GM19397 (cell line): ENCODE results near the gene CST5.
"Not testable (repeated sequence)": the region's sequence is repeated elsewhere in the genome, so short reads cannot be mapped to it uniquely, and the experiment has no call there.

Experiments used
- ATAC-seq: cut with Tn5 transposase; IDR thresholded peaks from one replicate; pipeline ENCODE4 v1.9.1; 2021; ENCODE audit warnings: mild to moderate bottlenecking, moderate library complexity; ENCODE audit not compliant: unreplicated experiment

Gene CST5, protein sequence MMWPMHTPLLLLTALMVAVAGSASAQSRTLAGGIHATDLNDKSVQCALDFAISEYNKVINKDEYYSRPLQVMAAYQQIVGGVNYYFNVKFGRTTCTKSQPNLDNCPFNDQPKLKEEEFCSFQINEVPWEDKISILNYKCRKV

DNA sequence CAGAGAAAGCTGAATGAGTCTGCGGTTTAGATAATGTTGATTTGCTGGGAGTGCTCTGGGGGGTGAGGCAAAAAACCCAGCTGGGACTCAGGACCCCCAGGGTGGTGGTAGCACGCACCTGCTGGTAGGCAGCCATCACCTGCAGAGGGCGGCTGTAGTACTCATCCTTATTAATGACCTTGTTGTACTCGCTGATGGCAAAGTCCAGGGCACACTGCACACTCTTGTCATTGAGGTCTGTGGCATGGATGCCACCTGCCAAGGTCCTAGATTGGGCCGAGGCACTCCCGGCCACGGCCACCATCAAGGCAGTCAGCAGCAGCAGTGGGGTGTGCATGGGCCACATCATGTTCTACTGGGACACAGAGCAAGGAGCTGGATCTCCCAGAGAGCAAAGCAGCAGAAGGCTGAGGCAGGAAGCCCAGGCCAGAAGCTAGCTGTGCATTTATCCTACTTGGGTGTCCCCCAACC, at the start of gene CST5:
Gene CST5 (minus strand): TSS at position 421 of the 471 bp plus-strand sequence. CDS start 72 bp downstream, at position 349.
- no peak for ATAC-seq

DNA sequence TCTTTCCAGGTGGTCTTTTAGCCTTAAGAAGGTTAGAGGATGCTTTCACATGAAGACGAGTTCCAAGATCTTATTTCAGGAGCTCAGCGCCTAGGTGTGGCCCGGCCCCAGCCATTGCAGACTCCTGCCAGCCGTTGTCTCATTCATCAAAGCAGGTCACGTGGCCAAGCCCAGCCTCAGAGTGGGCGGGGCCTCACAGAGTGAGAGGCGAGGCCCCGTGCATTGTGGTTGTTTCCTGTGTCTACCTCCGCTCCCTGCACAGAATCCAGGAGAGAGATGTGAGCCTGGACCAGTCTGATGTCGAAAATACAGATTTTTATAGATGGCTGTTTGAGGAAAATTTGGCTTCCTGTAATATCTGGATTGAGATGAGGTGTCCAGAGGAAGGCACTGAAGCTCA, 49.2 kb upstream of the CST5 start:
- ATAC-seq, result no peak

DNA sequence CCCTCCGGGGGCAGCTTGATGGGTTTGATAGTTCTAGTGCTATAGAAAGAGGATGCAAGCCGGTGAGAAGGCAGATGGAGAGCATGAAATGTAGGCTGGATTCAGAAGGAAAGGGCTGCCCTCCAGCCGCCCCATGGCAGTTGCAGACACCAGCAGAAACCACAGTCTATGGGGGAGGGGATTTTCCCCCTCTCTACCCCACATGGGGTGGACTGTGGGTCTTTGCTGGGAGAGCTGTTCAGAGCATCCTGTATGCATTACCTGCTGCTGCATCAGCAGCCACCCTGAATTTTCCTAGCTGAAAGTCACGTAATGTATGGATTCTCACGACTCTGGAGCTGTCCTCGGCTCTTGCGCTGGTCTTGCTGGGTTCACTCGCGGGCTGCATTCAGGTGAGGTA, 48.8 kb upstream of the CST5 start:
- no peak for ATAC-seq

DNA sequence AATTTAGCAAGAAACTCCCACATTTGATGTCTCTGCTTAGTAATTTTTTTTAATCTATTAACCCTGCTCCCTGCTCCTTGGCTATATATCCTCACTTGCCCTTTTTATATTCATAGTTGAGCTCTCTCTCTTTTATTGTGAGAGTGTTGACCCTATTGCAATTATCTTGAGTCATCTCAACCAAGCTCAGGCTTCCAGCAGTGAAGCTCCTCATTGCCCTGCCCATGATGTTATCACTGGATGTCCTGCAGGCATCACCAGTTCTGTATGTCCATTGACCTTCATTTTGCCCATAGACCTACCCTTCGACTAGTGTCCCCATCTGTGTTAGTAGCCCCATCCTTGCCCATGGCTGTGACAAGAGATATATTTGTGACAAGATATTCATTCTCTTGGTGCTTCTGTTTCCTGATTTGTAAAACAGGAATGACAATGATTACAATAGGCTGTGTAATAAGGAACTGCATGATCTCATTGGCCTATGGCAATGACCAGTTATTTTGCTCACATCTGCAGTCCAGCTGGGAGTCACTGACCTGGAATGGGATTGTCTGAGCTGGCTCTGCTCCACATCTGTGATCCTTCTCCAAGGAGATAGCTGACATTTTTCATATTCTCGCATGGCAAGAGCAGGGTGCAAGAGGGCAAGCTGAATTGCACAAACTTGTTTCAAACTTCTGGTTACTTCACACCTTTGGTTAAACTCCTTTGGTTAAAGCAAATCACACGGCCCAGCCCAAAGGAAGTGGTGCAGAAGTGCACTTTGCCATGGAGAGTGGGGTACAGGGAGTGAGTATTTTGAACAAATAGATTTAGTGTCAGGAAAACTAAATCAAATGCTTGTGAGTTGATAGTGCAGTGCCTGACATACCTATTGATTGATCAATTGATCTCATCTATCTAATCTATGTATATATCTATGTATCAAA, 47.7 kb upstream of the CST5 start:
- ATAC-seq, result no peak

DNA sequence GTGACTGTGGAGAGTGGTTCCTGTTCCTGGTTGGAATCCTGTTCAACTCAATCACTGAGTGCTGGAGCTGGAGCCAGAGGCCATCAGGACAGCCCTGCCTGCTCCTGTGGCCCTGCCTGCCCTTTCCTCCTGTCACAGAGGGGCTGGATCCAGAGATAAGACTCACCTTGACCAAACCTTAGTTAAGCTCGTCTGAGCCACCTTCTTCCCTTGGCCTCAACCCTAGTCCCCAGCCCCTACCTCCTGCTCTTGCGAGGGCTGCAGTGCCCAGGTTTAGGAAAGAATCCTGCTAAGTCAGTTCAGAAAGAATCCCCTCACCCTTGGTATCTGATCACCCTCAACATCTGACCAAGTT, 47.0 kb upstream of the CST5 start:
- no peak for ATAC-seq

DNA sequence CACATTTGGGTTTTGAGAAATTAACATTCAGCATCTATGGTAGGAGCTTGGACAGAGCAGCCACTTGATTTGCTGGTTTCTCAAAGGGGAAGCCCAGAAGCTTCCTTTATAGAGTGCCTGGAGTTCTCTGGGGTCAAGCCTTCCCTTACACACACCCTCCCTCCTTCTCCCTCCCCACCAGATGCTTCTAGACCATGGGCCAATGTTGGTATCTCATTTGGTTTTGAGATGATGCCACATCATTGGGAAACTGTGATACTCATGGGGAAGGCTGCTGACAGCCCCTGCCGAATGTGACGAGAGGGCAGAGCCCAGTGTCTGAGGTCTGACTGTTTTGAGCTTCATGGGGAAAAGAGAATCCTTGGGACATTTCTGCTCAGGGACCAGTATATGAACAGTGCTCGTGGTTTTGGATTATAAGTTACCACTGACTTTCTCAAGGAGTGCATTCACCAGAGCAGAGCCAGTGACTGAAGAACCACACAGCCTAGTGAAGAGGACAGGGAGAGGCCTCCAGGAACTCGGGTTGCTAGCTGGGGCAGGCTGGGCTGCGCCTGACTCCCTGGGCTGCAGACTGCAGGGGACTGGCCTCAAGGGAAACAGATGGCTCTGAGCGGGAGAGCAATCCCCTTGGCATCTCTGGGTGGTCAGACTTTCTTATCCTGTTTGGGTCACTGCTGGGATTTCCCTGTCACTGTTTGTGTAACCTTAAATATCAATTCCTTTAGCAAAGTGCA, 46.4 kb upstream of the CST5 start:
- ATAC-seq, result no peak

DNA sequence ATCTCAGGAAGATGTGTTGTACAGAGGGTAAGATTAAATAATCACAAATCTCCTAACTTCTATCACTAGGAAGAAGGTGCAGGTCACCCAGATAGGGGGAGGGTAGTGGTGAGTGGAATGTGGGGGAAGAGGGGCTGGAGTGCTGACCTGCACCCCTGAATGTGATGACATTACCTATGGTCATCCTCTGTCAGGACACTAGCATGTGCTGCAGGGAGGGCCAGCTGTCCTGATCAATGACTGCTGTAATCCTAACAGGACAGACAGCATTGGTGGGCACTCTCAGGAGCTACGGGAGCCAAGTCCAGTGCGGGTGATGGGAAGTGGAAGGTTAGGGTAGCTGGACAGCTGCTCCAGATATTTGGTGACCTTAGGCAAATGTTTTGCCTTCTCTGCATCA, 45.2 kb upstream of the CST5 start:
- ATAC-seq, result no peak

DNA sequence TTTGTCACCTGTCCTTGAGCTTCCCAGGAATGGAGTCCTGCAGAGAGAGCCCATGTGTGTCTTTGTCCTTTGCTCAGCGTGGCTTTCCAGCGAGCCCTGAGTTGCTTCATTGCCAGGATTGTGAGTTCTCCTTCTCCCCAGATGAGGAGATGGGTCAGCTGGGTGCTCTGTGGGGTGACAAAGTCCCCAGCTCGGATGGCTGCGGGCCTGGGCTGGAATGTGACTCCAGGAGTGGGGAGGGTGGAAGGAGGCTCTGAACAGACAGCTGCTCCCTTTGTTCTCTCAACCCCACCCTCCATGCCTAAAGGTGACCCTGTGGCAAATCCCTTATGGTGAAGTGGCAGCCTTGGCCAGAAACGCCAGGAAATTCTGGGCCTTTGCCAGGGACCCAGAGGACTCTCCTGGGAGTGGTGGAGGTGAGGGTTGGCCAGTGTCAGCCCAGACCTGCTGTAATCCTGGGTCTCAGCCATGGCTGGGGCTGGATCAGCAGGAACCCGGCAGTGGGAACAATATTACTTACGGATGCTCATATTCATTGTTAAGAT, 44.4 kb upstream of the CST5 start:
- ATAC-seq, result no peak

DNA sequence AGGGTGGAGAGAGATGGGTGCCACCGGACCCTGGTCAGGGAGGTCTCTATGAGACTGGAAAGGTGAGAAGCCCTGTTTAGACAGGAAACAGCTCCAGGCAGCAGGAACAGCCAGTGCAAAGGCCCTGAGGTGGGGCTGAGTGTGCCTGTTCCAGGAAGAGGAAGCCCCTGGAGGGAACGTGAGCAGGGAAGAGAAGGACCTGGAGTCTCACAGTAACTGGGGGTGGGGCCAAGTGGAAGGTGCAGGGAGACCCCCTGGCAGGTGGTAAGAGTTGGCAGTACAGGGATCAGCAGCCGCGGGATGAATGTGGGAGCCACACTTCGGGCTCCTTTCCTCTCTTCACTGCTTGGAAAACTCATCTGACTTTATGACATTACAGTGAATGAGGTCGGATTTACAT, 43.8 kb upstream of the CST5 start:
- no peak for ATAC-seq

DNA sequence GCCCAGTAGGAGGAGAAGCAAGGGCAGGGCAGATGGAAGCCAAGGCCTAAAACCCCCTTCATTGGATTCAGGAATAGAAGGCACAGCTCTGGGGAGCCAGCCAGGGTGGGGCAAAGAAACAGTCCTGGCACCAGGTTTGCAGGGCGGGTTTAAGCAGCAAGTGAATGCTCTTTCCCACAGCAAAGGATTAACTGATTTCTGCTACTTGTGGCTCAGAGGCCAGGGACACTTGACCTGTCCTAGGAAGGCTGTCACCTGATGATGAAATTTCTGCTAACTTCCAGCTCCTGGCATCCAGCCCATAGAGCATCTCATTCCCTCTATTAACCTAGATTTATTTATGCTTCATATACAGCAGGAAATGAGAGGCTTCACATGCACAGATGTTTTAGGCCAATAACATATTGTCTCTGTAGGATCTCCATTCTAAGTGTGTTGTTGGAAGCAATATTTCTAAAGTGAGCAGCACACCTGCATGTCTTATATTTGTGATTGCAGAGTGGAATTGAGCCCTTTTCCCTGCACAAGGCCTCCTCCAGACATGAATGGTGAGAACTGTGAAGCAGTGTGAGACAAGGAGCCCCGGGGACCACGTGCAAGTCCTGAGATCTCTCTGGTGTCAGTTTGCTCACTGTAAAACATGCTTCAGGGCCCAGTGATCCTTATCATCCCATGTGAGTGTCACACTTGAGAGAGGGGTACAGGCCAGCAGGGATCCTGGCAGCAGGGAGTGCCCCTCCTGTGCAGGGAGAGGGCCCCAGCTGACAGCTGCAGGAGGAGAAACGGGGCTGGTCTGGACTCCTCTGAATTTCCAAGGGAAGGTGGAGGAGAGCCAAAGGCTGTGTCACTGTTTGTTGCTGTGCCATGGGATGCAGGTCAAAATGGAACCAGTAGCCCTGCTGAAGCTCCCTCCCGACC, 41.1 kb upstream of the CST5 start:
- ATAC-seq, result no peak

DNA sequence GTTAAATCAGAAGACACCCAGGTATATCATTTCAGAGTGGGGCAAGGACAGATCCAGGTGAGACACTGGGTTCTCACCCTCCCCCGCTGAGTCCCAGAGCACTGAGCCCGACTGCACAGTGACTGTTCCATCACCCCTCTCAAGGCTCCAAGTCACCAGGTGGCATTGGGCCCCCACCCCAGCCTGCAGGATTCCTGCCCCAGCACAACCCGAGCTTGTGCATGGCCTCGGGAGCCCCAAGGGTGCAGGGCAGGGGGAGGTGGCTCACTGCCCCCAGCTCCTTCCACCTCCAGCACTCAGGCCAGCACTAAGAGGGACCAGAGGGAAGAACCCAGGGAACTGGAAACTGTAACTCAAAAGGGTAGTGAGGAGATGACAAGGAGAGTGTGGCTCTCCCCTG, 39.3 kb upstream of the CST5 start:
- ATAC-seq, result no peak

DNA sequence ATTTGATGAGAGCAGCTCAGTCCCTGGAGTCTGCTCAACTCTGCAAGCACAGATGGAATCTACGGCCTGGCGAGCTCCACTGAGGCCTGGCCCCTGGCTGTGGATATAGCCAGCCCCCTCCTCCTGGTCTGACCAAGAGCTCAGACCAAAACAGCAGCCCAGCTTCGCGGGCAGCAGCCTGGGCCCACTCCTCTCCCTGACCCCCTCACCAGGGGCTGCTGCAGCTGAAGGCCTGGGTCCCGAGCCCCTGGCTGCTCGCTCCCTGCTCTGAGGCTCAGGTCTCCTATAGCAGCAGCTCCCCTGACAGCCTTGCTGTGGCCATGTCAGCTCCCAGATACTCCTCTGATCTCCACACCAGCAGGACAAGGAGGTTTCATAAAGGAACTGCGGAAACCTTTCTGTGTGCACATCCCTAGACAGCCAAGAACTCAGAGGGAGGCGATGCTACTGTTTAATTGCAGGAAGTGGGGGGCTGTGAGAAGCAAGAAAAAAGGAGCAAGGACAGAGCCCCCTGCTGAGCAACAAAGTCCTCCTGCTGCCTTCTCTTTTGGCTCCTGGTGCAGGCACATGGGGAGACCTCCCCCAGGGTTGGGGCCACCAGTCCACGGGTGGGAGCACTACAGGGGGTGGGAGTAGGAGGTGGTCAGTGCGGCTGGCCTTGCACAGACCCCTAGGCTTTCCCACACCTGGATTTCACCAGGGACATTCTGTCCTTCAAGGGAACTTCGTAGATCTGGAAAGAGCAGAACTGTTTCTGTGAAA, 38.7 kb upstream of the CST5 start:
- ATAC-seq, result no peak

DNA sequence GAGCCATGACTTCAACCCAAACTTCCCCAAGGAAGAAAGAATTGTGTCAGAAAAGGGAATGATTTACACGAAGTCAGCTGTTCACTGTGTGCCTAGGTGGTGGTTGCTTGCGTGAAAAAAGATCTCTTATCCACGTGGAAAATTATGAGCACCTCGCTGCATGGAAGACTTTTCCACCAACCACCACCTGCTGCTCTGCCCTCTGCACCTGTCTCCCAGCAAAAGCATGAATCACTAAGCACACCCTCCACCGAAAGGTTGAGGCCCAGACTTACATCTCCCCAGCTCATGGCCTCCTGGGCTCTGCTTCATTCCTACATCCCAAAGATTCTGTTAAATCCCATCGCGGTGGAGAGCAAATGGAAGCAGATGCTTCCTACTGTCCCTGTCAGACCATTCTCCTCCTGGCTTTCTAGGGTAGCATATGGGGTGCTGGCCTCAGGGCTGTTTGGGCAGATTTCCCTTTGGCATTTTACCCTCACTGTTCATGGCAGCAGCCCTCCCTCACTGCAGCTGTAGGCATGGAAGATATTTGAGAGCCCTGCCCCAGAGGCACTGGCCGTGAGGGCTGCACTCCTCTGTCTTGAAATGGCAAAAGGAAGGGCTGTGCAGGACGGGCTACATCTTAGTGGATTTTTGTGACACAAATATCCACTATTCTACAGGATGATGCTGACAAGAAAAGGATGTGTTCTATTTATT, 37.6 kb upstream of the CST5 start:
- ATAC-seq, result no peak

DNA sequence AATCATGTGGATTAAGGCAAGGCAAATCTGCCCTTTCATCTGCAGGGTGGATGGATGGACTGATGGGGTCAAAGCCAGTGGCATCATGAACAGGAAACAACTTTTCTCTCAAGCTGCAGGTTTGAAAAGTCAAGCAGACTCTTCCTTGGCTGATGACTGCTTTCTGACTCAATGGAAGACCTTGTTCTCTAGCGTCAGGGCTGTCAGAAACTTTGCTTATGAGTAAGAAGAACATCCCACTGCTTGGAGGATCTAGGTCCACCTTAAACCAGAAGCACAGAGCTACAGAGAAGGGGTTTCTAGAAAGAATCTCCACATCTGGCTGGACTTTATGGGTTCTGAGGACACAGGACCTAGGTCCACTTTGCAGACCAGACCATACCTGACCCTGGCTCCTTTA, 36.3 kb upstream of the CST5 start:
- ATAC-seq, result no peak

DNA sequence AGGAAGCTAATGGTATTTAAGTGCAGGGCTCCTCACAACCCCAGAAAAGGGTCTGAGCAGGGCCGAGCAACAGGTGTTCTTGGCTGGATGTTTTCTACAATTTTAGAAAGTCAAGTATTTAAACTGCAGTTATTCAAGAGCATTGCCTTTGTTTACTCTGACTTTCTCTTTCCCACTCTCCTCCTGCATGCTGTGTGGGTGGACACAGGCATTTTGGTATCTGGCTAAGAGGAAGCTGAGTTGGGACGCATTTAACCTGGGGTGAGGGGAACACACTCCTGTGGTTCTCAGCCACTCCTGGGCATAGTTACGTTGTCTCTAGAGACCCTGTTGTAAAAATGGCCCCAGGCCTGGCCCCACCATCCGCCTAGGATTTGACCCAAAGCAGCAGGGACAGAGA, 34.9 kb upstream of the CST5 start:
- ATAC-seq, result not testable (repeated sequence)

DNA sequence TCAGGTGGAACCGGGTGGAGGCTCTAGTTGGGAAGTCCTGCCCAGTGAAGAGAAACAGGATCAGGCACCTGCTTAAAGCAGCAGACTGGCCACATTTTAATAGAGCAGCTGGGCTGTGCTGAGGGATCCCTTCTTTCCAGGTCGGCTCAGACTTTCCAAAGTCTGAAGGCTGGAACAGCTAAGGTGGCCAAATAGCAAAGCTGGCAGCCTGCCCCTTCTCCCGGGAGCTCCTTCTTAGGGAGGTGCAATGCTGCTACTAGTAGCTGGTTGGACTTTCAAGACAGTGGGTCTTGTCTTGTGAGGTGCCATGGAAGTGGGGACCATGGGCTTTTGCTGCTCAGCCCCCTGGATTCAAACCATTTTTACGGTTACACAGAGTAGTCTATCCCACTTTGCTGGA, 30.7 kb upstream of the CST5 start:
- no peak for ATAC-seq

DNA sequence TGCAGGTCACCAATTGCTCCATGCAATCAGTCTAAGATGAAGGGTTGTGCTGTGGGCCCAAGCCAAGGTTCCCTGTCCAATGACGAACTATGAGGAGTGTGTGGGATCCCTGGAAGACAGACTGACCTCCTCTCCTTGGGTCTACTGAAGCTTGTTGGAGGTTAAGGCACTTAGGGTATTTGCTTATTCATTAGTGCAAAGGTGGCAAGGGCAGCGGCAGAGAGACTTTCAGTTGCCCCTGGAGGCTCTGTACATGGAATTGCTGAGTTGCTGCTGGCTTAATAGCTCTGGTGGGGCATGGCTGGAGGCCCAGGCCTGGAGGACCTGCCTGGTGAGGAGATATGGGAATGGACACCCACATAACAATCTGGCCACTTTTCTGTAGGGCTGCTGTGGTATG, 29.8 kb upstream of the CST5 start:
- ATAC-seq, result no peak

DNA sequence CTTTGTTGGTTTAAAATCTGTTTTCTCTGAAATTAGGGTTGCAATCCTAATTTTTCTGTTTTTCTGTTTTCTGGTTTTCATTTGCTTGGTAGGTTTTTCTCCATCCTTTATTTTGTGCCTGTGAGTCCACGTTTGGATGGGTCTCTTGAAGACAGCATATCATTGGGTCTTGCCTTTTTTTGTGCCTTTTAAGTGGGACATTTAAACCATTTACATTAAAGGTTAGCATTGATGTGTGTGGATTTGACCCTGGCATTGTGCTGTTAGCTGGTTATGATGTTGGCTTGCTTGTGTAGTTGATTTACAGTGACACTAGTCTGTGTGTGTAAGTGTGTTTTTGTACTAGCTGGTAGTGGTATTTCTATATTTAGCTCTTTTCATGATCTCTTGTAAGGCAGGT, 28.0 kb upstream of the CST5 start:
- no peak for ATAC-seq

DNA sequence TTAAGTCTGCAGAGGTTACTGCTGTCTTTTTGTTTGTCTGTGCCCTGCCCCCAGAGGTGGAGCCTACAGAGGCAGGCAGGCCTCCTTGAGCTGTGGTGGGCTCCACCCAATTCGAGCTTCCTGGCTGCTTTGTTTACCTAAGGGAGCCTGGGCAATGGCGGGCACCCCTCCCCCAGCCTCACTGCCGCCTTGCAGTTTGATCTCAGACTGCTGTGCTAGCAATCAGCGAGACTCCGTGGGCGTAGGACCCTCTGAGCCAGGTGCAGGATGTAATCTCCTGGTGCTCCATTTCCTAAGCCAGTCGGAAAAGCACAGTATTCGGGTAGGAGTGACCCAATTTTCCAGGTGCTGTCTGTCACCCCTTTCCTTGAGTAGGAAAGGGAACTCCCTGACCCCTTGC, 22.8 kb upstream of the CST5 start:
- not testable (repeated sequence) for ATAC-seq
